Neural cell (in vitro differentiated cells): ENCODE measurements around the gene MSMB. TPM values are rescaled to one million over a fixed set of nuclear protein-coding genes. Genes with fewer than 3 reads are reported as not detected.
A peak's percentile ranks its signal among the peaks of the same experiment; 100 is the strongest.
"Not testable (repeated sequence)": the region's sequence is repeated elsewhere in the genome, so short reads cannot be mapped to it uniquely, and the experiment has no call there.

ENCODE experiments used
- H2AFZ ChIP-seq: fragments of 200-600, 300-800 bp; sonication (generic), shearing (Covaris generic); 2 replicates; pipeline ENCODE4 v1.6.0; 2014; ENCODE audit warnings: low read depth, mild to moderate bottlenecking, antibody characterized with exemption, low read length, moderate library complexity
- H3F3A ChIP-seq: fragments of 200-600 bp; shearing (Covaris generic); 2 replicates; pipeline ENCODE4 v1.6.1; 2016; ENCODE audit warnings: mild to moderate bottlenecking, moderate library complexity, mixed read lengths, antibody characterized with exemption, low read length; ENCODE audit not compliant: insufficient read depth, poor library complexity, severe bottlenecking
- H3K27ac ChIP-seq: fragments of 200-600, 300-800 bp; sonication (generic), shearing (Covaris generic); 2 replicates; pipeline ENCODE4 v1.5.1; 2014; ENCODE audit warnings: mild to moderate bottlenecking, low read length, moderate library complexity
- H3K27me3 ChIP-seq: fragments of 300-800, 200-600 bp; sonication (generic), shearing (Covaris generic); 2 replicates; pipeline ENCODE4 v1.6.0; 2014; ENCODE audit warnings: mild to moderate bottlenecking, low read depth, low read length, moderate library complexity; ENCODE audit not compliant: insufficient read depth
- H3K36me3 ChIP-seq: fragments of 300-800, 200-600 bp; sonication (generic), shearing (Covaris generic); 2 replicates; pipeline ENCODE4 v1.5.1; 2014; ENCODE audit warnings: mild to moderate bottlenecking, antibody characterized with exemption, low read length, moderate library complexity; ENCODE audit not compliant: insufficient read depth
- H3K4me2 ChIP-seq: fragments of 300-800, 200-600 bp; sonication (generic), shearing (Covaris generic); 2 replicates; pipeline ENCODE4 v1.6.0; 2014; ENCODE audit warnings: mild to moderate bottlenecking, low read length
- H3K4me3 ChIP-seq: fragments of 300-800, 200-600 bp; sonication (generic), shearing (Covaris generic); 2 replicates; pipeline ENCODE4 v1.5.1; 2014; ENCODE audit warnings: mild to moderate bottlenecking, low read length, moderate library complexity
- H3K79me2 ChIP-seq: fragments of 200-600 bp; shearing (Covaris generic); replicated peaks from 2 replicates; pipeline ENCODE4 v1.6.0; 2014; ENCODE audit warnings: mild to moderate bottlenecking, low read length, moderate library complexity; ENCODE audit not compliant: insufficient read depth
- H3K9ac ChIP-seq: fragments of 300-800, 200-600 bp; sonication (generic), shearing (Covaris generic); 2 replicates; pipeline ENCODE4 v1.6.1; 2016; ENCODE audit warnings: mild to moderate bottlenecking, low read length, mixed read lengths
- H3K9me2 ChIP-seq: fragments of 200-600 bp; shearing (Covaris generic); 2 replicates; pipeline ENCODE4 v1.6.1; 2016; ENCODE audit warnings: mild to moderate bottlenecking, low read length, mixed read lengths; ENCODE audit not compliant: insufficient read depth
- H3K9me3 ChIP-seq: fragments of 200-600, 300-800 bp; sonication (generic), shearing (Covaris generic); 2 replicates; pipeline ENCODE4 v1.6.1; 2016; ENCODE audit warnings: mild to moderate bottlenecking, mixed run types, low read length, moderate library complexity, mixed read lengths
- H4K20me1 ChIP-seq: fragments of 200-600 bp; shearing (Covaris generic); 2 replicates; pipeline ENCODE4 v1.6.1; 2016; ENCODE audit warnings: mild to moderate bottlenecking, mixed run types; ENCODE audit not compliant: insufficient read depth
- RAD21 ChIP-seq: fragments of 450-650 bp; conservative IDR thresholded peaks from 2 replicates; pipeline ENCODE4 v1.6.1; 2014; ENCODE audit warnings: antibody characterized with exemption, mild to moderate bottlenecking, moderate library complexity
- SMC3 ChIP-seq: fragments of 450-650 bp; conservative IDR thresholded peaks from 2 replicates; pipeline ENCODE4 v1.6.1; 2014; ENCODE audit warnings: antibody characterized with exemption, mild to moderate bottlenecking, moderate library complexity; ENCODE audit not compliant: poor library complexity
- polyA plus RNA-seq: library from polyadenylated mRNA; depleted of rRNA; stranded (reverse); fragments of >200 nt; gene quantifications from 2 replicates; pipeline ENCODE4 v1.2.3, GENCODE V29; 2014
- small RNA-seq, 3 experiments: library from RNA; depleted of rRNA; stranded (forward); fragments of <200 nt; gene quantifications; one replicate each; pipeline ENCODE3, GENCODE V24; 2012
- TF ChIP-seq, protein P1 (sequence below): fragments of 450-650 bp; IDR thresholded peaks from 2 replicates; pipeline ENCODE4 v1.5.1; 2014; ENCODE audit warnings: antibody characterized with exemption, mild to moderate bottlenecking, moderate library complexity; ENCODE audit not compliant: poor library complexity, severe bottlenecking

Gene MSMB
- polyA plus RNA-seq, 1 donor from 2014 or later, result not detected

DNA sequence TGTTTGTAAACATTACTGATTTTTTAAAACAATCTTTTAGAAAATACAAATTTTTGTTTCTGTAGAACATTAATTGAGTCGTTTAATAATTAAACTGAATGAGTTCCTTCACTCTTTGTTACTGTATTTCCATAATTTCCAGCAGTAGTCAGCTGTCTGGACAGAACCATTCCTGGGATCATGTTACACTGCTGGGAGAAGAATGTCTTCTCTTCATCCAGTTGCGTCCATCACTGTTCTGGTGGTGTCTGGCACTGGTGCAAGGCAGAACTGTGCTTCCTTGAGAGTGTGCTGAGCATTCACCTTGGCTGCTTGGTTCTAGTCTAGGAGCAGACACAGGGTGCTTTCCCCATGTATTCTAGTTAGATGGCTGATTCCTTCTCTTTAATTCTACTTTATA, 61.6 kb downstream of the MSMB start:
- H3F3A ChIP-seq, H3K36me3 ChIP-seq, H2AFZ ChIP-seq, H4K20me1 ChIP-seq, H3K79me2 ChIP-seq, H3K27me3 ChIP-seq, H3K4me3 ChIP-seq, H3K9me2 ChIP-seq, H3K4me2 ChIP-seq, H3K9ac ChIP-seq, H3K9me3 ChIP-seq, H3K27ac ChIP-seq: not testable (repeated sequence)

DNA sequence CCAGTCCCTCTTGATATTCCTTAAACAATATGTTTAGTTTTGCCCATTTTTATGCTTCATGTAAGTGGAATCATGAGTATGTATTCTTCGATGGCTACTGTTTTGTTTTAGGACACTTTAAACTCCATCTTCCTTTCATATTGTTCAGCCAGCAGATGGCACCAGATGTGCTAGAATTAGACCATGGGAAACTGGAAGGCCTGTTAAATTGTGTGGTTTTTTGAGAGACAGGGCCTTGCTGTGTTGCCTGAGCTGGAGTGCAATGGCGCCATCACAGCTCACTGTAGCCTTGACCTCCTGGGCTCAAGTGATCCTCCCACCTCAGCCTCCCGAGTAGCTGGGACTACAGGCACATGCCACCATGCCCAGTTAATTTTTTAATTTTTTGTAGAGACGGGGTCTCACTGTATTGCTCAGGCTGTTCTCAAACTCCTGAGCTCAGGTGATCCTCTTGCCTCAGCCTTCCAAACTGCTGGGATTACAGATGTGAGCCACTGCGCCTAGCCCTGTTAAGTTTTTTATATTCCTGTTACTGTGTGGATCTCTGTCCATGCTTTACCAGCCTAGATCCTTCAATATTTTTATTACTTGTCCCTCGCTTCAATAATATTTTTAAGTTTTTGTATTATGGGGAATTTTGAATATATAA, 62.4 kb downstream of the MSMB start:
- TF ChIP-seq RAD21 (peak; percentile 34), SMC3 (peak; percentile 48)
- TF ChIP-seq, protein P1, sequence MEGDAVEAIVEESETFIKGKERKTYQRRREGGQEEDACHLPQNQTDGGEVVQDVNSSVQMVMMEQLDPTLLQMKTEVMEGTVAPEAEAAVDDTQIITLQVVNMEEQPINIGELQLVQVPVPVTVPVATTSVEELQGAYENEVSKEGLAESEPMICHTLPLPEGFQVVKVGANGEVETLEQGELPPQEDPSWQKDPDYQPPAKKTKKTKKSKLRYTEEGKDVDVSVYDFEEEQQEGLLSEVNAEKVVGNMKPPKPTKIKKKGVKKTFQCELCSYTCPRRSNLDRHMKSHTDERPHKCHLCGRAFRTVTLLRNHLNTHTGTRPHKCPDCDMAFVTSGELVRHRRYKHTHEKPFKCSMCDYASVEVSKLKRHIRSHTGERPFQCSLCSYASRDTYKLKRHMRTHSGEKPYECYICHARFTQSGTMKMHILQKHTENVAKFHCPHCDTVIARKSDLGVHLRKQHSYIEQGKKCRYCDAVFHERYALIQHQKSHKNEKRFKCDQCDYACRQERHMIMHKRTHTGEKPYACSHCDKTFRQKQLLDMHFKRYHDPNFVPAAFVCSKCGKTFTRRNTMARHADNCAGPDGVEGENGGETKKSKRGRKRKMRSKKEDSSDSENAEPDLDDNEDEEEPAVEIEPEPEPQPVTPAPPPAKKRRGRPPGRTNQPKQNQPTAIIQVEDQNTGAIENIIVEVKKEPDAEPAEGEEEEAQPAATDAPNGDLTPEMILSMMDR, result peak; percentile 56
- H3K36me3 ChIP-seq, H3K9me2 ChIP-seq, H4K20me1 ChIP-seq, H3K4me2 ChIP-seq, H3K4me3 ChIP-seq, H2AFZ ChIP-seq, H3K9me3 ChIP-seq, H3K9ac ChIP-seq, H3F3A ChIP-seq, H3K27ac ChIP-seq, H3K79me2 ChIP-seq, H3K27me3 ChIP-seq: not testable (repeated sequence)

Small RNA genes lying within 50 kb of the gene (small RNA-seq; reads per million reads assigned to genes)
- 0 reads per million in 3 experiments for gene SNORA74C-1

Other genes starting within 250 kb of the MSMB start
- 37.8 and 44.1 TPM in 2 replicates for gene AGAP4, start 198.8 kb downstream of the MSMB start, polyA plus RNA-seq
- gene TIMM23, start 73.8 kb downstream of the MSMB start, polyA plus RNA-seq, result 58.0 and 67.0 TPM in 2 replicates
- gene NCOA4, start 15.6 kb downstream of the MSMB start, polyA plus RNA-seq, result 113 and 131 TPM in 2 replicates
- gene ANTXRL, start 240.7 kb upstream of the MSMB start, polyA plus RNA-seq, result not detected in 2 replicates